Thymus (tissue), 11 donors: ENCODE results near the gene IGSF3. TPM values are rescaled to one million over a fixed set of nuclear protein-coding genes. Genes with fewer than 3 reads are reported as not detected.

ENCODE experiments used
- DNase-seq, 9 donors: peaks; one replicate each; pipeline ENCODE4 v3.0.0-alpha.2; 2013; ENCODE audit warnings: low spot score in 9 of 9, low read depth in 6 of 9, missing footprints in 1 of 9
- H3K27ac ChIP-seq, 2 donors: one replicate each; pipeline ENCODE4 v1.5.1; 2013; ENCODE audit warnings: control low read depth in 1 of 2, low read depth in 1 of 2, low read length in 1 of 2, mild to moderate bottlenecking in 1 of 2, moderate library complexity in 1 of 2
- H3K27me3 ChIP-seq, 2 donors: one replicate each; pipeline ENCODE4 v1.5.1; 2013; ENCODE audit warnings: low read length in 1 of 2; ENCODE audit not compliant: control insufficient read depth in 2 of 2, insufficient read depth in 1 of 2
- H3K36me3 ChIP-seq, 2 donors: one replicate each; pipeline ENCODE4 v1.5.1; 2013; ENCODE audit warnings: low read length in 1 of 2, mild to moderate bottlenecking in 1 of 2, moderate library complexity in 1 of 2; ENCODE audit not compliant: control insufficient read depth in 2 of 2, insufficient read depth in 2 of 2
- H3K4me1 ChIP-seq, 2 donors: one replicate each; pipeline ENCODE4 v1.5.1; 2013; ENCODE audit warnings: low read length in 2 of 2; ENCODE audit not compliant: control insufficient read depth in 2 of 2, insufficient read depth in 2 of 2
- H3K4me3 ChIP-seq, 2 donors: one replicate each; pipeline ENCODE4 v1.5.1; 2013; ENCODE audit warnings: low read length in 2 of 2, control low read depth in 1 of 2, mild to moderate bottlenecking in 1 of 2
- H3K9me3 ChIP-seq, 2 donors: one replicate each; pipeline ENCODE4 v1.5.1; 2013; ENCODE audit warnings: low read length in 1 of 2, mild to moderate bottlenecking in 1 of 2; ENCODE audit not compliant: control insufficient read depth in 2 of 2, insufficient read depth in 1 of 2
- WGBS: extraction: QIAGEN DNeasy Blood & Tissue Kit; methylation state at CpG from one replicate; pipeline ENCODE4 v1.1.7; 2013; 5-methylcytosine and 5-hydroxymethylcytosine counted together
- polyA plus RNA-seq: library from polyadenylated mRNA; stranded (reverse); fragments of 200-250 nt; gene quantifications from one replicate; pipeline ENCODE4 v1.2.3, GENCODE V29; 2013
- total RNA-seq: library from RNA; stranded (reverse); fragments of 120-200 nt; gene quantifications from one replicate; pipeline ENCODE4 v1.2.4, GENCODE V29; 2013
- donor health status: healthy.

Gene IGSF3
- total and polyA plus RNA-seq, 2 donors, result 6.4 to 12.5 TPM

- WGBS, result 94% methylated on average over 4 of the region's 4 CpGs
- Histone ChIP-seq H3K27ac (no peak overlapping the region), H3K36me3 (no peaks in the 10 kb centered on the region), H3K9me3 (no peaks in the 10 kb centered on the region), H3K27me3 (no peaks in the 10 kb centered on the region), H3K4me1 (no peaks in the 10 kb centered on the region), H3K4me3 (no peak overlapping the region)
- DNase-seq, result no peak
Measured at GRCh38 chr1:116557323-116557878, 110.1 kb downstream of the IGSF3 start.

GRCh38 chr1:116556289-116557006, 111.1 kb downstream of the IGSF3 start:
- Histone ChIP-seq H3K27ac (no peak overlapping the region), H3K27me3 (no peaks in the 10 kb centered on the region), H3K4me1 (no peaks in the 10 kb centered on the region), H3K4me3 (no peak overlapping the region), H3K36me3 (no peaks in the 10 kb centered on the region), H3K9me3 (no peaks in the 10 kb centered on the region)
- no peak for DNase-seq
- 84% methylated on average over 6 of the region's 6 CpGs for WGBS

GRCh38 chr1:116554924-116555323, 112.6 kb downstream of the IGSF3 start:
- Histone ChIP-seq H3K9me3 (no peaks in the 10 kb centered on the region), H3K27ac (no peak overlapping the region), H3K4me1 (no peaks in the 10 kb centered on the region), H3K36me3 (no peaks in the 10 kb centered on the region), H3K4me3 (no peak overlapping the region), H3K27me3 (no peaks in the 10 kb centered on the region)
- DNase-seq, result no peak
- WGBS, result 95% methylated on average over 2 of the region's 2 CpGs

- no peak overlapping the region for H3K27ac ChIP-seq
- WGBS, result 97% methylated on average over 1 of the region's 1 CpG
- no peaks in the 10 kb centered on the region for H3K4me1 ChIP-seq
Measured at GRCh38 chr1:116553386-116554115, 114.0 kb downstream of the IGSF3 start.

GRCh38 chr1:116546354-116546977, 121.1 kb downstream of the IGSF3 start:
- Histone ChIP-seq H3K36me3 (peaks cover 5% of the 10 kb centered on the region in 2 donors), H3K9me3 (no peaks in the 10 kb centered on the region), H3K27me3 (no peaks in the 10 kb centered on the region), H3K27ac (no peak overlapping the region), H3K4me3 (no peak overlapping the region), H3K4me1 (no peaks in the 10 kb centered on the region)
- WGBS, result 98% methylated on average over 4 of the region's 4 CpGs
- no peak for DNase-seq

More at GRCh38 chr1:116553386-116554115, 114.0 kb downstream of the IGSF3 start:
- Histone ChIP-seq H3K4me3 (no peak overlapping the region), H3K27me3 (no peaks in the 10 kb centered on the region), H3K9me3 (no peaks in the 10 kb centered on the region), H3K36me3 (no peaks in the 10 kb centered on the region)
- no peak for DNase-seq

GRCh38 chr1:116545359-116545705, 122.2 kb downstream of the IGSF3 start:
- 98% methylated on average over 2 of the region's 2 CpGs for WGBS
- no peak for DNase-seq
- H3K9me3 ChIP-seq, result no peaks in the 10 kb centered on the region
- H3K27me3 ChIP-seq, result no peaks in the 10 kb centered on the region
- H3K27ac ChIP-seq, result no peak overlapping the region
- no peaks in the 10 kb centered on the region for H3K4me1 ChIP-seq
- H3K36me3 ChIP-seq, result peaks cover 5% of the 10 kb centered on the region in 2 donors
- no peak overlapping the region for H3K4me3 ChIP-seq

- Histone ChIP-seq H3K4me1 (no peaks in the 10 kb centered on the region), H3K27me3 (no peaks in the 10 kb centered on the region), H3K36me3 (peaks cover 5% of the 10 kb centered on the region in 2 donors), H3K27ac (no peak overlapping the region), H3K9me3 (no peaks in the 10 kb centered on the region), H3K4me3 (no peak overlapping the region)
- WGBS, result 95% methylated on average over 8 of the region's 8 CpGs
- DNase-seq, result no peak
Measured at GRCh38 chr1:116544588-116545358, 122.8 kb downstream of the IGSF3 start.

GRCh38 chr1:116540088-116540487, 127.4 kb downstream of the IGSF3 start:
- no peaks in the 10 kb centered on the region for H3K9me3 ChIP-seq
- DNase-seq, result no peak
- H3K36me3 ChIP-seq, result peaks cover 5% of the 10 kb centered on the region in 2 donors
- no peak overlapping the region for H3K4me3 ChIP-seq
- H3K27me3 ChIP-seq, result no peaks in the 10 kb centered on the region
- no peak overlapping the region for H3K27ac ChIP-seq
- H3K4me1 ChIP-seq, result no peaks in the 10 kb centered on the region
